Panc1 (cell line): Measurements from ENCODE around the gene CYP27A1. TPM values are rescaled to one million over a fixed set of nuclear protein-coding genes. Genes with fewer than 3 reads are reported as not detected.

Experiments used
- ATAC-seq: fragments of 200-7000 bp; cut with Tn5 transposase; 2 replicates; pipeline ENCODE4 v1.9.1; 2020; ENCODE audit warnings: mild to moderate bottlenecking, moderate library complexity
- BruUV-seq: library from RNA; stranded (reverse); fragments of 400-500 nt; replicated peaks from 2 replicates; lab custom pipeline; 2021; lab: Mats Ljungman, UMichigan
- CTCF ChIA-PET: fragments of 300-600 bp; sonication (Branson Sonifier 250); formaldehyde crosslinking; loops from one replicate; lab custom pipeline; 2022; ENCODE audit warnings: antibody characterized with exemption; lab: Charles Lee
- POLR2A ChIA-PET: fragments of 300-600 bp; sonication (Branson Sonifier 250); formaldehyde crosslinking; loops from one replicate; lab custom pipeline; 2022; ENCODE audit warnings: antibody characterized with exemption; lab: Charles Lee
- DNase-seq: peaks from one replicate; pipeline ENCODE4 v3.0.0-alpha.2; 2010; ENCODE audit warnings: low read depth, low spot score
- H3K27ac ChIP-seq: 2 replicates; pipeline ENCODE4 v1.5.1; 2011; ENCODE audit warnings: mild to moderate bottlenecking, low read length, inconsistent platforms
- H3K27me3 ChIP-seq: fragments of 200-500 bp; sonication (Bioruptor generic); 2 replicates; pipeline ENCODE4 v1.6.0; 2014; ENCODE audit warnings: low read length, inconsistent platforms; ENCODE audit not compliant: control insufficient read depth, insufficient read depth
- H3K36me3 ChIP-seq: fragments of 200-500 bp; sonication (Bioruptor generic); 2 replicates; pipeline ENCODE4 v1.5.1; 2014; ENCODE audit warnings: inconsistent platforms, mild to moderate bottlenecking, low read length, moderate library complexity; ENCODE audit not compliant: control insufficient read depth, insufficient read depth
- H3K4me1 ChIP-seq: 2 replicates; pipeline ENCODE4 v1.5.1; 2011; ENCODE audit warnings: inconsistent platforms, mild to moderate bottlenecking, low read length, moderate library complexity; ENCODE audit not compliant: control insufficient read depth, insufficient read depth
- H3K4me3 ChIP-seq, 2 experiments: 2 replicates each; pipeline ENCODE4 v1.5.1; 2011 to 2012; ENCODE audit warnings: low read depth in 2 of 2, low read length in 2 of 2, mild to moderate bottlenecking in 2 of 2, inconsistent platforms in 1 of 2, moderate library complexity in 1 of 2
- H3K9me3 ChIP-seq: fragments of 200-500 bp; sonication (Bioruptor generic); 2 replicates; pipeline ENCODE4 v1.5.1; 2014; ENCODE audit warnings: low read depth, mild to moderate bottlenecking, inconsistent platforms, low read length, moderate library complexity; ENCODE audit not compliant: control insufficient read depth, insufficient read depth
- POLR2AphosphoS5 ChIP-seq: IDR thresholded peaks from 2 replicates; pipeline ENCODE4 v1.6.1; 2012; ENCODE audit warnings: mild to moderate bottlenecking, low read depth, low read length, moderate library complexity
- REST ChIP-seq, 2 experiments: IDR thresholded peaks; 2 replicates each; pipeline ENCODE4 v1.6.1; 2011 to 2012; ENCODE audit warnings: low read depth in 2 of 2, control low read depth in 1 of 2, low read length in 1 of 2, mild to moderate bottlenecking in 1 of 2, moderate library complexity in 1 of 2; ENCODE audit not compliant: insufficient read depth in 1 of 2
- SIN3A ChIP-seq: IDR thresholded peaks from 2 replicates; pipeline ENCODE4 v1.6.1; 2012; ENCODE audit warnings: low read depth, mild to moderate bottlenecking, low read length, moderate library complexity, borderline replicate concordance; ENCODE audit not compliant: insufficient read depth
- TCF7L2 ChIP-seq: IDR thresholded peaks from 2 replicates; pipeline ENCODE4 v1.6.1; 2011; ENCODE audit warnings: mild to moderate bottlenecking, low read depth, low read length, inconsistent platforms
- in situ Hi-C: cut with HindIII; loops from 2 replicates; pipeline ENCODE4 v1.10.0; 2016; ENCODE audit warnings: low sequenced_read_pairs, low pct_unique_long_range_greater_than_20kb
- intact Hi-C: fragments of 100-400 bp; cut with micrococcal nuclease; formaldehyde crosslinking; loops from one replicate; pipeline ENCODE4 v1.10.0; 2022; ENCODE audit not compliant: unreplicated experiment
- total RNA-seq: library from RNA; stranded (reverse); gene quantifications from one replicate; pipeline ENCODE4 v1.2.1, GENCODE V29; 2021; ENCODE audit not compliant: unreplicated experiment
- TF ChIP-seq, protein P1 (sequence below): fragments of 450-650 bp; IDR thresholded peaks from 2 replicates; pipeline ENCODE4 v1.5.1; 2017; ENCODE audit warnings: mild to moderate bottlenecking

The CYP27A1 gene
- total RNA-seq, 1 experiment from 2014 or later: 7.7 TPM

DNA sequence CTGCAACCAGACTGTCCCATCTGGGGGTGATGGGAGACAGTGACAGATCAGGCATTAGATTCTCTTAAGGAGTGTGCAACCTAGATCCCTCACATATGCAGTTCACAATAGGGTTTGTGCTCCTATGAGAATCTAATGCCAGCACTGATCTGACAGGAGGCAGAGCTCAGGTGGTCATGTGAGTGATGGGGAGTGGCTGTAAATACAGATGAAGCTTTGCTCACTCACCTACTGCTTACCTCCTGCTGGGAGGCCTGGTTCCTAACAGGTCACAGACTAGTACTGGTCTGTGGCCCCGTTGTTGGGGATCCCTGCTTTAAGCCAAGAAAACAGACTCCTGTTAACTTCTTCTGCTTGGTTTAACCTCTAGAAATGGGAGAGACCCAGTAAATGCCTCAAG lies 3.2 kb downstream of the CYP27A1 start:
- intact Hi-C loops: no loop called here
- POLR2A ChIA-PET: no interaction called here

GRCh38 chr2:218786133-218786532 lies 4.2 kb downstream of the CYP27A1 start:
- Histone ChIP-seq H3K36me3 (no peaks in the 10 kb centered on the region), H3K4me1 (peaks cover 4% of the 10 kb centered on the region), H3K9me3 (no peaks in the 10 kb centered on the region), H3K27me3 (no peaks in the 10 kb centered on the region), H3K27ac (no peak overlapping the region), H3K4me3 (no peak overlapping the region)
- intact Hi-C loops (no loop called here), in situ Hi-C loops (no loop called here)
- ChIA-PET POLR2A (no interaction called here), CTCF (no interaction called here)
- TF ChIP-seq SIN3A: no peak
- TF ChIP-seq REST (IDR thresholded peaks at IDR 0.05; ENCODE audit: insufficient read depth in 1 of 2, low read depth in 2 of 2, low read length in 1 of 2): no peak
- TF ChIP-seq, protein P1, sequence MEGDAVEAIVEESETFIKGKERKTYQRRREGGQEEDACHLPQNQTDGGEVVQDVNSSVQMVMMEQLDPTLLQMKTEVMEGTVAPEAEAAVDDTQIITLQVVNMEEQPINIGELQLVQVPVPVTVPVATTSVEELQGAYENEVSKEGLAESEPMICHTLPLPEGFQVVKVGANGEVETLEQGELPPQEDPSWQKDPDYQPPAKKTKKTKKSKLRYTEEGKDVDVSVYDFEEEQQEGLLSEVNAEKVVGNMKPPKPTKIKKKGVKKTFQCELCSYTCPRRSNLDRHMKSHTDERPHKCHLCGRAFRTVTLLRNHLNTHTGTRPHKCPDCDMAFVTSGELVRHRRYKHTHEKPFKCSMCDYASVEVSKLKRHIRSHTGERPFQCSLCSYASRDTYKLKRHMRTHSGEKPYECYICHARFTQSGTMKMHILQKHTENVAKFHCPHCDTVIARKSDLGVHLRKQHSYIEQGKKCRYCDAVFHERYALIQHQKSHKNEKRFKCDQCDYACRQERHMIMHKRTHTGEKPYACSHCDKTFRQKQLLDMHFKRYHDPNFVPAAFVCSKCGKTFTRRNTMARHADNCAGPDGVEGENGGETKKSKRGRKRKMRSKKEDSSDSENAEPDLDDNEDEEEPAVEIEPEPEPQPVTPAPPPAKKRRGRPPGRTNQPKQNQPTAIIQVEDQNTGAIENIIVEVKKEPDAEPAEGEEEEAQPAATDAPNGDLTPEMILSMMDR: no peak
- TF ChIP-seq POLR2AphosphoS5: no peak
- no peak for TF ChIP-seq TCF7L2
- no peak for DNase-seq
- no peak for ATAC-seq
- no TSS peak for BruUV-seq

More for the DNA sequence above, 3.2 kb downstream of the CYP27A1 start:
- no peak for TF ChIP-seq SIN3A
- TF ChIP-seq, protein P1: no peak
- no peak for TF ChIP-seq TCF7L2
- no peak for TF ChIP-seq REST (IDR thresholded peaks at IDR 0.05; ENCODE audit: insufficient read depth in 1 of 2, low read depth in 2 of 2, low read length in 1 of 2)
- TF ChIP-seq POLR2AphosphoS5: no peak
- in situ Hi-C loops: no loop called here
- H3K4me3 ChIP-seq: no peak overlapping the region
- H3K36me3 ChIP-seq: no peaks in the 10 kb centered on the region
- no peak for DNase-seq
- BruUV-seq: no TSS peak
- no peak overlapping the region for H3K27ac ChIP-seq
- ATAC-seq: no peak
- CTCF ChIA-PET: no interaction called here
- H3K27me3 ChIP-seq: no peaks in the 10 kb centered on the region
- no peaks in the 10 kb centered on the region for H3K9me3 ChIP-seq
- peaks cover 6% of the 10 kb centered on the region for H3K4me1 ChIP-seq
